ENCODE measurements around the gene FAM174B.

GRCh38 chr15:92602267-92602593 is 53.3 kb downstream of the FAM174B start:
- TF ChIP-seq CTCF (IDR thresholded peaks at IDR 0.05; ENCODE audit: poor library complexity, severe bottlenecking) (no peak), EZH2 (IDR thresholded peaks at IDR 0.05; ENCODE audit: borderline replicate concordance, insufficient read depth, low read length, poor library complexity, severe bottlenecking) (no peak), EP300 (conservative IDR thresholded peaks at IDR 0.05; ENCODE audit: poor library complexity, severe bottlenecking) (no peak), RAD21 (conservative IDR thresholded peaks at IDR 0.05) (no peak), REST (IDR thresholded peaks at IDR 0.05; ENCODE audit: borderline replicate concordance) (no peak), MXI1 (conservative IDR thresholded peaks at IDR 0.05; ENCODE audit: poor library complexity, severe bottlenecking) (no peak), TAF1 (IDR thresholded peaks at IDR 0.05; ENCODE audit: low read depth) (no peak)
